ENCODE measurements around the gene MRAS. TPM values are rescaled to one million over a fixed set of nuclear protein-coding genes. Genes with fewer than 3 reads are reported as not detected.

Gene MRAS
- total and polyA plus RNA-seq, 2 of the 13 experiments (the other 11 are each of a cell fraction or from before 2014, with no cell fraction given) = 8.8 to 36.2 TPM

DNA sequence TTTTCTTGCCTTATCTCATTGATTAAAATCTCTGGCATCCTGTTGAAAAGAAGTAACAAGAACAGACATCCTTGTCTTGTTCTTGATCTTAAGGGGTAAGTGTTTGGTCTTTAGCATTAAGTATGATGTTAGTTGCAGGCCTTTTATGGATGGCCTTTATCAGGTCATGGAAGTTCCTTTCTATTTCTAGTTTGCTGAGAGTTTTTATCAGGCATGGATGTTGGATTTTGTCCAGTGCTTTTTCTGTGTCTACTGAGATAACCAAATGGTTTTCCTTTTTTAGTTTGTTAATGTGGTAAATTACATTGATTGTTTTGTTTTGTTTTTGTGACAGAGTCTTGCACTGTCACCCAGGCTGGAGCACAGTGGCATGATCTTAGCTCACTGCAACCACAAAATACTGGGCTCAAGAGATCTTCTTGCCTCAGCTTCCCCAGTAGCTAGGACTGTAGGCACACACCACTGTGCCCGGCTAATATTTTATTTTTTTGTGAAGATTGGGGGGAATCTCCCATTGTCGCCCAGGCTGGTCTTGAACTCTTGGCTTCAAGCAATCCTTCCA, 26.3 kb downstream of the MRAS start (continued):
- TF ChIP-seq, protein P1, sequence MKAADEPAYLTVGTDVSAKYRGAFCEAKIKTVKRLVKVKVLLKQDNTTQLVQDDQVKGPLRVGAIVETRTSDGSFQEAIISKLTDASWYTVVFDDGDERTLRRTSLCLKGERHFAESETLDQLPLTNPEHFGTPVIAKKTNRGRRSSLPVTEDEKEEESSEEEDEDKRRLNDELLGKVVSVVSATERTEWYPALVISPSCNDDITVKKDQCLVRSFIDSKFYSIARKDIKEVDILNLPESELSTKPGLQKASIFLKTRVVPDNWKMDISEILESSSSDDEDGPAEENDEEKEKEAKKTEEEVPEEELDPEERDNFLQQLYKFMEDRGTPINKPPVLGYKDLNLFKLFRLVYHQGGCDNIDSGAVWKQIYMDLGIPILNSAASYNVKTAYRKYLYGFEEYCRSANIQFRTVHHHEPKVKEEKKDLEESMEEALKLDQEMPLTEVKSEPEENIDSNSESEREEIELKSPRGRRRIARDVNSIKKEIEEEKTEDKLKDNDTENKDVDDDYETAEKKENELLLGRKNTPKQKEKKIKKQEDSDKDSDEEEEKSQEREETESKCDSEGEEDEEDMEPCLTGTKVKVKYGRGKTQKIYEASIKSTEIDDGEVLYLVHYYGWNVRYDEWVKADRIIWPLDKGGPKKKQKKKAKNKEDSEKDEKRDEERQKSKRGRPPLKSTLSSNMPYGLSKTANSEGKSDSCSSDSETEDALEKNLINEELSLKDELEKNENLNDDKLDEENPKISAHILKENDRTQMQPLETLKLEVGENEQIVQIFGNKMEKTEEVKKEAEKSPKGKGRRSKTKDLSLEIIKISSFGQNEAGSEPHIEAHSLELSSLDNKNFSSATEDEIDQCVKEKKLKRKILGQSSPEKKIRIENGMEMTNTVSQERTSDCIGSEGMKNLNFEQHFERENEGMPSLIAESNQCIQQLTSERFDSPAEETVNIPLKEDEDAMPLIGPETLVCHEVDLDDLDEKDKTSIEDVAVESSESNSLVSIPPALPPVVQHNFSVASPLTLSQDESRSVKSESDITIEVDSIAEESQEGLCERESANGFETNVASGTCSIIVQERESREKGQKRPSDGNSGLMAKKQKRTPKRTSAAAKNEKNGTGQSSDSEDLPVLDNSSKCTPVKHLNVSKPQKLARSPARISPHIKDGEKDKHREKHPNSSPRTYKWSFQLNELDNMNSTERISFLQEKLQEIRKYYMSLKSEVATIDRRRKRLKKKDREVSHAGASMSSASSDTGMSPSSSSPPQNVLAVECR (CRISPR knock-in tag; IDR thresholded peaks at IDR 0.05; ENCODE audit: borderline replicate concordance) = no peak

DNA sequence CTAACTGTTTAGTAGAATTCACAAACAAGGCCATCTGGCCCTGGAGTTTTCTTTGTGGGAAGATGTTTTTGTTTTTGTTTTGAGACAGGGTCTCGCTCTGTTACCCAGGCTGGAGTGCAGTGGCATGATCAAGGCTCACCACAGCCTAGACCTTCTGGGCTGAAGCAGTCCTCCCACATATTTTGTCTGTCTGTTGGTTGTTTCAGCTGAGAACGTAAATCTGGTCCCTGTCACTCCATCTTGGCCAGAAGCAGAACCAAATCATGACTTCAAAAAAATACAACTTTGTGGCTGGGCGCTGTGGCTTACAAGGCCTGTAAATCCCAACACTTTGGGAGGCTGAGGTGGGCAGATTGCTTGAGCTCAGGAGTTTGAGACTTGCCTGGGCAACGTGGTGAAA, 27.1 kb downstream of the MRAS start:
- H3K27ac ChIP-seq (ENCODE audit: extremely low read length, insufficient read depth, low read length) = no peak overlapping the region
- ChIA-PET POLR2A (no interaction called here), CTCF (ENCODE audit: low intra/inter-chr PET ratio, low total read pairs) (no interaction called here)
- TF ChIP-seq PHF21A (CRISPR knock-in tag; IDR thresholded peaks at IDR 0.05) = no peak
- no peak for TF ChIP-seq SRSF1 (optimal IDR thresholded peaks at IDR 0.05; ENCODE audit: low read depth, low read length)
- FAIRE-seq (no peak), ATAC-seq (no peak), DNase-seq (ENCODE audit: low spot score) (no peak)
- no peak overlapping the region for H2AFZ ChIP-seq (ENCODE audit: low read length)
- peaks cover 0 to 1% of the 10 kb centered on the region in 2 experiments; a peak in 1 of 5 replicates for H3K36me3 ChIP-seq (replicated peaks in 1 of 2; ENCODE audit: control insufficient read depth in 1 of 2, insufficient read depth in 2 of 2, low read length in 2 of 2)
- no peaks in the 10 kb centered on the region for H3K79me2 ChIP-seq (ENCODE audit: insufficient read depth, low read length)
- BruUV-seq (replicated peaks) = no TSS peak
- H4K20me1 ChIP-seq (ENCODE audit: insufficient read depth, low read length) = no peaks in the 10 kb centered on the region
- H3K4me1 ChIP-seq (ENCODE audit: insufficient read depth, low read length) = no peaks in the 10 kb centered on the region
- H3K4me3 ChIP-seq (replicated peaks in 1 of 3; ENCODE audit: insufficient read depth in 1 of 3, low read depth in 2 of 3, low read length in 3 of 3) = no peak overlapping the region
- H3K4me2 ChIP-seq (ENCODE audit: low read depth, low read length) = no peak overlapping the region
- intact Hi-C loops (cut with micrococcal nuclease; ENCODE audit: unreplicated experiment) = no loop called here
- in situ Hi-C loops (cut with HindIII; ENCODE audit: extremely low pct_ligation_motif_present, low pct_unique_long_range_greater_than_20kb) = no loop called here
- no peaks in the 10 kb centered on the region for H3K9me3 ChIP-seq (ENCODE audit: low read length)
- H3K9ac ChIP-seq (ENCODE audit: insufficient read depth, low read depth, low read length) = no peak overlapping the region
- H3K27me3 ChIP-seq (ENCODE audit: control insufficient read depth in 1 of 2, insufficient read depth in 2 of 2, low read length in 2 of 2) = no peaks in the 10 kb centered on the region
- 93% methylated on average over 4 of the region's 4 CpGs for WGBS (ENCODE audit: low lambda C conversion rate)
